Limb (tissue), 2 donors: ENCODE data around the gene SMARCA2.

Experiments used
- DNase-seq, 2 donors: peaks; one replicate each; pipeline ENCODE4 v3.0.0-alpha.2; 2016; ENCODE audit errors: extremely low spot score in 2 of 2

The SMARCA2 gene

DNA sequence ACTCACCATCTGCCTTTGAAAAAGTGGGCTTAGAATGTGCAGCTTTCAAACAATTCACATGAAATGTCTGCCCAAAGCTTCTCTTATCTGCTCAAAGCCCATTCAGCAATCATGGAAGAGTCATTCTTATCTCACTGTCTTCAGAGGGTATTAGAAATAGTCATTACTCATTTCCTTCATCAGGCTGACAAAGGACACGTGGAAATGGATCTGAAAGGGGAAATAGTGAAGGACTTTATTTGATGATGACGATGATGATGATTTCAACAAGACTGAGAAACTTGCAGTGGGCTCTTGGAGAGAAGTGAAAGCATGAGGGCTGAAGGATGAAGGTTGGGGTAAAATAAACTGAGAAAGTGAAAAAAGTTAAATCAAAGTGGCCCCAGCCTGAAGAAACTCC is 194.3 kb downstream of the SMARCA2 start:
- no peak for DNase-seq

DNA sequence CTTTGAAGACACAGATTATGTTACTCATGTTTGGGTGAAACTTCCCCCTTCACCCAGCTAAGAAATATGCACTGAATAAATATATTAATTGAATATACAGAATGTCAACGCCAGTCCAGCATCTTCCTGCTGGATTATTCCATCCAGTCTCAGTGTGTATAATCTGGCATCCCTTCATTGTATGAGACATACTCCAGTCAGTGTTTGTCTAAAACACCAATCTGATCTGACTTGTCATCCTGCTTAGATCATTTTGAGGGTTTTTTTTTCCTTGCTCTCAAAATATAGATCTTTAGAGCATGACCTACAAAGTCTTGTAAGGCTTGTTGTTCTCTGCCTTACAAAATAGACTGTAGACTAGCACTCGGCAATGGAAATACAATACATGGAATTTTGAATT is 195.1 kb downstream of the SMARCA2 start:
- no peak for DNase-seq

DNA sequence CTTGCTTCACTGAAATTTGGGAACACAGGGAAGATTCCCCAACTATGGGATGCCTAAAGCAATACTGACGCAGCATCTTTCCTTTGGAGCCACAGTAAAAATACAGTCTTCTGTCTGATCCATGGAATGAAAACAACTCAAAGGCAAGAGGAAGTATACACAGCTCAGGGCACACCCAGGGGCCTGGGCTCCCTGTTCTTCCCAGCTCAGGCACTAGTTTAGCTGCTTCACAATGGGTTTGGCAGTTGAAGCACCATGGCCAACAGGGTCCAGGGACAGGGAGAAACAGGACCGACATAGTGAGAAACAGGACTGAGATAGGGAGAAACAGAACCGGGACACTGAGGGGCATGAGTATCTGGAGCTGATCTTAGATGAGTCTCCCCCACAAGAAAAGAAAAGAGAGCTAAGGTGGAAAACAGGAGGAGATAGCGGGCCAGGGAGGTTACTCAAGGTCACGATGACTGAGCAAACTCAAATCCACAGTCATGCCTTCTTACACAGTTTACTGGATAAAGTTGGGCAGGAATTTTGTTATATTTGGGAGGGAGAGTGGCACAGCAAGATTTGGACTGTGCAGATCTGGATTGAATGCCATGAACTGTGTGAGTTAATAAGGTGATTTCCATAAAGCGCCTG is 198.8 kb downstream of the SMARCA2 start:
- DNase-seq: no peak

DNA sequence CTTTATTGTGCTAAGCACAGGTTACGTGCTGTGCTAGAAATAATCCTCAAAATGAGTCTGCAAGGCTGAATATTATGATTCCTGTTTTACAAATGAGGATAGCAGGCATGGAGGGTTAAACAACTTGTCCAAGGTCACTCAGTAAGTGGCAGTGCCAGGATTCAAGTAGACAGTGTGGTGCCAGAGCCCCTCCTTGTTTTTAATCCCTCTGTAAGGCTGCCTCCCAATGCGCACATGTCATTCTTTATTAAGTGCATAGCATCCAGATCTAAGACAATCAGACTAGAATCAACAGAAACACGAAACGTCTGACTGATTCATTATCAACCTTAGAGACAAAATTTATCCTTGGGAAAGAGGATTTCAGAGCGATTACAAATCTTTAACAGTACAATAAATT is 199.6 kb downstream of the SMARCA2 start:
- DNase-seq: no peak

DNA sequence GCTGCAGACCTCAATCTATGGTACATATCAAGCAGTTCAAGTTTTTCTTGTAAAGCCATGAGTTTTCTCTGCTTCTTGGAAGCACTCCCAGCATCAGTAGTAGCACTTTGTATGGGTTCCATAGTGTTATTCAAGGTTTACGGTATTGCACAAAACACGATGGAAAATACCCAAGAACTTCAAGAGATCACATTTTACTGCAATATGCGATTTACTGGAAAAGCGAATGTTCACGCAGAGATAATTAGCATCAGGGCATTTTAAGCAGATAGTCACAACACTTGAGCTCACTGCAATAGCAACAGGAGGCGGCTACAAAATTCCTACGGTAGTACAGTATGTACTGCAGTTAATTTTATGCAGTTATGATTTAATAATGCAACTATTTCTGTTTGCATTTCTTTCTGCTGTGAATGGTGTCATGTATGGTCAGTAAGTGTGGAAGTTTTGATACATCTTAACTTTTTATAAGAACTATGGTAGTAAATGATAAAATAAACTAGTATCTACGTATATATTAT is 200.8 kb downstream of the SMARCA2 start:
- no peak for DNase-seq

DNA sequence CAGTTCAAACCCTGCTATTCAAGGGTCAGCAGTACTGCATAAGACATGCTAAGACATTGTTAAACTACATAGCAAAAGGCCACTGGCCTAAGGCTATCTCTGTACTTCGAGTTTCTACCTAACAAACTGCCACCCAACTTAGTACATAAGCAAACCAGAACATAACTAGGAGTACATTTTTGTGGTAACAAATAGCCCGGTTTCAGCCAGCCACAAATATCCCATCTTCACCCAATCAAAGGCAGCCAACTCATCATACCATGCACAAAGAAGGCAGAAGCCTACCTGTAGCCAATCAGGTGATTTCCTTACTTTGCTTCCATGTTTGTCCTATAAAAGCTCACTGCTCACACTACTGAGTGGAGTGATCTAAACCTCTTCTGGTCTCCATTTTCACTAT is 201.4 kb downstream of the SMARCA2 start:
- no peak for DNase-seq

DNA sequence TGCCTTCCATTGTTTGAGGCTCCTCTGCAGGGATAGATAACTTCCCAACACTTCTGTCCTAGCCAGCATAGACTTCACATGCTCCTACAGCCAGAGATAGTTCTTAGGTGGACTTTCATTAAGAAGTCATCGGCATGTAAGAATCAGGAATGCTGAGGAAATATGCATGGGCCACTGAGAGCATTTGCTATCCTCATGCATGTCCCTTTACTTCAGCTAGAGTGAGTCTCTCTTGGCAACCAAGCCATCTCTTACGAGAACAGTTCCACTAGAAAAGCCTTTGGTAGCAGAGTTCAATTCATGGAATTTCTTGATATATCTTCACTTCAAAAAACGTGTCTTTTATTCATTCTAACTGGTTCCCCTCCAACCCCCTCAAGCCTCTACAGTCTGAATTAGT is 202.4 kb downstream of the SMARCA2 start:
- DNase-seq: no peak

DNA sequence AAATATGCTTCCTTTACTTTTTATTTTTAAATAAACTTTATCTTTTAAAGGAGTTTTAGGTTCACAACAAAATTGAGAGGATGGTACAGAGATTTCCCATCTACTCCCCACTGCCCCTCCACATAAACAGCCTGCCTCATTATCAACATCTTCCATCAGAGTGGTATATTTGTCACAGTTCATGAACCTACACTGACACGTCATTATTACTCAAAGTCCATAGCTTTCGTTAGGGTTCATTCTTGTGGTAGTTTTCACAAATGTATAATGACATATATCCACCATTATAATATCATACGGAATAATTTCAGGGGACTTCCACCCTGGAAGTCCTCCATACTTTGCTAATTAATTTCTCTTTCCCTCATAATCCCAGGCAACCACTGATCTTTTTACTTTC is 204.9 kb downstream of the SMARCA2 start:
- DNase-seq: no peak

DNA sequence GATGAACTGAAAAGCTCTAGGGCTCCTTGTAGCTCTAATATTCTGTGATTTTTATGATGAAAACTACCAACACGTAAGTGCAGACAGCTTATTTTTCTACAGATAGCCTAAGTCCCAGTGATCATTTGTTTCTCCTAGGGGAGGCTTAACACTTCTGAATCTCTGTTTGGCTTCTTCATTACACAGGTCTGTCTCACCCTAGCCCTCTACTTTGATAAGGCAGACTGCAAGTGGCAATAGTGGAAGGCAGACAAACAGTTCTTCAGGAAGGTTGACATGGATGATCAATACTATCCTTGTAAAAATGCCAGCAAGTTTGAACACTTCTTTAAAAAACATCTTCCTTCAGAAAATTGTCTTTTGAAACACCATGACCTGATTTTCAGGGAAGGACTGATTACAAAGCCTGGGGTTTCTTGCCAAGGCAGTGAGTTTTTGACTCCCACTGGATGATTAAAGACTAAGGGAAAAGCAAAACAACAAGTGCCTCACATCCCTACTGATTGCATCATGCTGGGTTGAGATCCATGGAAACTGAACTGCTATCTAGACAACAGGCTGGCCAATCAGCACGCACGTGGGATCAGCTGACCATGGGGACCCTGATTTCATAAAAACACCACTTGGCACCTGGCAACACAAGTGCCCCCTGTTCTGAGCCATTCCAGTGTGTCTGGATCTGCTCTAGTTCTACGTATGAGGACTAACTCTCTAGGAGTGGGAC is 212.2 kb downstream of the SMARCA2 start:
- no peak for DNase-seq

DNA sequence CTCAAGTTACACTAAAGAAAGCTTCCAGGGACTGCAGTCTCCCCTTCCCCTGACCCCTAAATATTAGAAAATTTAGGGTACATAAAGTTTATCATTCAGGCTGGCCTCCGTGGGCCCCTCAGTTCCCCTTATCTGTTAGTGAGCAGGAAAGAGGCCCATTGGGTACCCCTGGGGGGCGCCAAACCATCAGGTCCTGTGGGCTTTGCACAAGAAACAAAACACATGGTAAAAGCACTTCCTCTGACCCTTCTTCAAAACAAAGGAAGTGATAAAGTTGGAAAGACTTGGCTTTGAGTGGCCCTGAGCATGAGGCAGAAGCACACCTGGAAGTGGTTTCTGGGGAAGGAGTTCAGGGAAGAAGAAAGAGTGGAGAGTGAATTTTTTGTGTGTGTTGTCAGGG is 213.0 kb downstream of the SMARCA2 start:
- DNase-seq: no peak

DNA sequence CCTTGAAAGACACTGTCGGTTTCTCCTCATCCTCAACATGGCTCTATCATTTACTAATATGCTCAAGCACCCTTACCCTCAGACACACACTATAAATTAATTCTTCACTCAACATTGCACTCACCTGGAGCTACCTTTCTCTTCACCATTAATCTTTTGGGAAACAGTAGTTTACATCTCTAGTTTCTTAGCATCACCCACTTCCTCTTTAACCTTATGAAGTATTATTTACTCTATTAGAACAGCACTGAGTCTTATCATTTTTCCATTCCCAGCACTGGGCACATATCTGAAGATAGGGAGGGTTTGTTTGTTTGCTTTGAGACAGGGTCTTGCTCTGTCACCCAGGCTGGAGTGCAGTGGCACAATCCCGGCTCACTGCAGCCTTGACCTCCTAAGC is 213.5 kb downstream of the SMARCA2 start:
- DNase-seq: no peak

DNA sequence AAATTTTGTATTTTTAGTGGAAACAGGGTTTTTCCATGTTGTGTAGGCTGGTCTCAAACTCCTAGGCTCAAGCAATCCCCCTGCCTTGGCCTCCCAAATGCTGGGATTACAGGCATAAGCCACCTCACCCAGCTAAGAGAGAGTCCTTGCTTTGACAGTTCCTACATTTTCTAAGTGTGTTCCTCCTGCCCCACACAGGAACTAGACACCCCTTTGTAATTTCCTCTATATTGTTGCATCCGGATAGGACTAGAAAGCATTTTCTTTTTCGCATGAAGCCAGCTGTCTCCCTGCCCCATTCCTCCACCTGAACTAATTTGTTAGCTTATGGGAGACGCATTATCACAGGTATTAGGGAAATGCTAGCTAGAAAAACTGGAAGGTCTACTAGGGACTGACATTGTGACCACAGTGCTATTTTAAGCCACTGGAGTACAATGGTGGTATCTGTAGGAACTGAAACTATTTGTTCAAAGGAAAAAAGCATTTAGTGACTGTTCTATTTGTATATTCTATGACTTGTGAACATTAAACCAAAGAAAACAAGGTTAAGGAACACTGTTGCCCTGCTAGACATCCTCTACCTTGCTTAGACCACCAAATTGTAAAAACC is 214.1 kb downstream of the SMARCA2 start:
- DNase-seq: no peak

DNA sequence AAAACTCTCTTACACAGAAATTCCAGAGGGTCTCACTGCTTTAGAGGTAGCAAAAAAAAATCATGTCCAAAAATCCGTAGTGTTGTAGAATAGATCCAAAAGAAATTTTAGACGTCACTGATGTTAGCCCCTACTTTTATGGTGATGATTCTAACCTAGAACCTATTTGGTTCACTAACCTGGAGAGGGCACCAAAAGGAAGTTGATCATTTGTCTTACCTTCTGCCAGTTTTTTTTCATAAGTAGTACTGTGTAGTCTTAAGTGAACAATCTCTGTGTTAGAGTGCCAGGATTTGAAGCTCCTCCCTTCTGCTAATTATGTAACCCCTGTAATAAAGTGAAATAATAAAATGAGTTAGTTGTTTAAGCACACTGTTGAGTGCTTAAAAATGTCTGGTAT is 215.2 kb downstream of the SMARCA2 start:
- no peak for DNase-seq

DNA sequence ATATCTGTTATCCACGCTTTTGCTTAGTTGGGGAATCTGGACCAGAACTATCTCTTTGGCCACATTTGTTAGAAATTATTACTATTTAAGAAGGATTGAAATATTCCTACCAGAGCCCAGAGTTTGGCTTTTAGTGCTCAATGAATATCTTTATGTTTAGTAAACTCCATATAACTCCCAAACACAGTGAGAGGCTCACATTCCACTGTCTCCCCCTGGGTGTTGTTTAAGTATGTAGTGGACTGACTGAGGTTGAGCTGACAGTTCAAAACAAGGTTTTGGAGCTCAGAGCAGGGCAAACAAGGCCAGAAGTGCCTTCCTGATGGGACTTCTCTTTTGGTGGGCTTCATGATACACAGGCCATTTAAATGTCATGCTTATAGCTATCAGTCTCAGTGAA is 216.0 kb downstream of the SMARCA2 start:
- DNase-seq: no peak

DNA sequence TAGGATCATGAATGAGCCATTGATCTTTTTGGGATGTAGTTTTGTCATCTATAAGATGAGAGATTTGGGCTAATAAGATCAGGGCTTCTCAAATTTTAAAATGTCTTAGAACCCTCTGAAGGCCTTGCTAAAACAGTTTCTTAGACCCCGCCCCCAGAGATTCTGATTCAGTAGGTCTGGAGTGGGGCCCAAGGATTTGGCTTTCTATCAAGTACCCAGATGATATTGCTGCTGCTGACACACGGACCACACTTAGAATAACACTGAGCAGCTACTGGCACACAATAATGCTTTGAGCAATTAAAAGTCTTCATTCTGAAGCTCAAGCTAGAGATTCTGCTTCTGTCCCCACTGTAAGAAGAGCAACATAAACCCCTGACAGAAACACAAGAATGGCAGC is 216.7 kb downstream of the SMARCA2 start:
- DNase-seq: no peak

DNA sequence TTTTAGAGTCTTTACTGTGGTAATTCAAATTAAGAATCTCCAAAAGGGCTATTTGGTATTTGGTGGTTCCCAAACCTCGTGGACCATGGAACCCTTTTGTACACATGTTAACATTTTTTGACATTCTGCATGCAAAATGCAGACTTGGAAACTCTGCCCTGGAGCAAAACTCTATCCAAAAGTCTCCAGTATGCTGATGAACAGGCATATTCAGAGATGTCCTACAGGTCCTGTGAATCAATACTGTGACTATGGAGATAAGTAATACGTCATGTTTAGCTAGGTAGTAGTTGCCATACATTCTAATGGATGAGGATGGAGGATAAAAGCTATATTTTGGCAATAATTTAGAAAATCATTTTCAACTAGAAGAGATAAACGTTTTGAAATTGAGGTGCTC is 218.1 kb downstream of the SMARCA2 start:
- DNase-seq: no peak

DNA sequence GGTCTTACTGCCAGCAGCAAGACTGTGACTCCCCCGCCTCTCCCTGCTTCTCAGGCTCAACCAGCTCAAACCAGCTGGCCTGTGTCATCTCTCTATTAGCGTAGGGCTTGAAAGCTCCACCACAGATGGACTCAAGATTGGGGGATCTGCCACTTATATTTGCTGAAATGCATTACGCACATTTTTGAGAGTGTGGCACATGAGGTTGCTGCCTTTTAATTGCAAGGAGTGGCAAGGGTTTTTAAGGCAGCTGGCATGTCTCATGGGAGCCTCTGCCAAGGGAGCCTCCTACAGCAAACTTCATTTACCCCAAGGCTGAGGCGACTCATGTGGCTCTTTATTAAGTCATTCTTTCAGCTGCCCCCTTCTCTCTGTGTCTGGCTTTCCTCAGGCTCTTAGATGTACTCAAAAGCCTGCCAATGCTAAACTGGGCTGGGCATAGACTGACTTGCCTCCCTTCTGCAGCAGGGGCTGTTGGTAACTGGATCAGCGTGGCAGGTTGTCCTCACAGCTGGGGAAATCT is 219.3 kb downstream of the SMARCA2 start:
- peak; percentile 44 to 45 for DNase-seq

DNA sequence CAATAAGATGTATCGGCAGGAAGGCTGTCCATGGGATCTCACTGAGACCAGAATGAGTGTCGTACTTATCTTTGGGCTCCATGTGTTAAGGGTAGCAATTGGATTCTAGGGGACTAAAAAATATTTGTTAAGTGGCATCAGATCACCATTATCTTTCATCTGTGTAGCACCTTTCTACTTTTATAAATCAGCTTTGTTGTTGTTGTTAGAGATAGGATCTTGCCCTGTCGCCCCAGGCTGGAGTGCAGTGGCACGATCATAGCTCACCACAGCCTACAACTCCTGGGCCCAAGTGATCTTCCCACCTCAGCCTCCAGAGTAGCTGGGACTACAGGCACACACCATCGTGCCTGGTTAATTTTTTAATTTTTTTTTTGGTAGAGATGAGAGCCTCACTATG is 220.5 kb downstream of the SMARCA2 start:
- no peak for DNase-seq

DNA sequence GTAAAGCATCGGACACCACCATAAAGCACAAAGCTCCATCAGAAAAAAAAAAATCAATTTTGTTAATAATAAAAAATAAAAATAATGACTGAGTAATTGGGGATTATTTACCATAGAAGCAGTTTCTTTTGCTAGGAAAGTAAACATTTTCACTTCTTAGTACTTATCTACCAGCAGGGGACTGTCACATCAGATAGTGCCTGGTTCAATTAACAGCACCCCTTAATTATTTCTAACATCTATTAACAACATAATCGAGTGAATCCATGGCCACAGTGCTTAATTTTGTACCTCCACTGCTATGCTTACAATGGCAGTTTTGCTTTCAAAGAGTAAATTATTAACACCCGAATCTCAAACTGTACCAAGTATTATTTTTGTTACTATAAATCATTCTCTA is 221.7 kb downstream of the SMARCA2 start:
- DNase-seq: no peak

DNA sequence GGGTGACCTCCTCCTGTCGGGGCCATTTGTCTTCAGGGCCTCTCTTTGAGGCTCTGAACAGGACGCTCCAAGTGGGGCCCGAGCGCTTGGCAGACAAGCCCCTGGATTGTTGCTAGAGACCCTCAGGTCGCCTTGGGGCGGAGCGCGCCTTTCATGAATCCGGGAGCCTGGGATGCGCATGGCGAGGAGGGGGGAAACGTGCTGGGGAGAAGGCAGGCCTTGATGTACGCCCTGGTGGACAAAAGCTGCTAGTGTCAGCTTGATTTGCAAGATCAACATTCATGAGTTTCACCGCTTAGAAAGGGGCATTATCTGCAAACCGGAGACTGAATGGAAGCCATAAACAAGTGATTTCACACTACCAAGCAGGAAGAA is 226.3 kb downstream of the SMARCA2 start:
- peak; percentile 73 to 87 for DNase-seq

DNA sequence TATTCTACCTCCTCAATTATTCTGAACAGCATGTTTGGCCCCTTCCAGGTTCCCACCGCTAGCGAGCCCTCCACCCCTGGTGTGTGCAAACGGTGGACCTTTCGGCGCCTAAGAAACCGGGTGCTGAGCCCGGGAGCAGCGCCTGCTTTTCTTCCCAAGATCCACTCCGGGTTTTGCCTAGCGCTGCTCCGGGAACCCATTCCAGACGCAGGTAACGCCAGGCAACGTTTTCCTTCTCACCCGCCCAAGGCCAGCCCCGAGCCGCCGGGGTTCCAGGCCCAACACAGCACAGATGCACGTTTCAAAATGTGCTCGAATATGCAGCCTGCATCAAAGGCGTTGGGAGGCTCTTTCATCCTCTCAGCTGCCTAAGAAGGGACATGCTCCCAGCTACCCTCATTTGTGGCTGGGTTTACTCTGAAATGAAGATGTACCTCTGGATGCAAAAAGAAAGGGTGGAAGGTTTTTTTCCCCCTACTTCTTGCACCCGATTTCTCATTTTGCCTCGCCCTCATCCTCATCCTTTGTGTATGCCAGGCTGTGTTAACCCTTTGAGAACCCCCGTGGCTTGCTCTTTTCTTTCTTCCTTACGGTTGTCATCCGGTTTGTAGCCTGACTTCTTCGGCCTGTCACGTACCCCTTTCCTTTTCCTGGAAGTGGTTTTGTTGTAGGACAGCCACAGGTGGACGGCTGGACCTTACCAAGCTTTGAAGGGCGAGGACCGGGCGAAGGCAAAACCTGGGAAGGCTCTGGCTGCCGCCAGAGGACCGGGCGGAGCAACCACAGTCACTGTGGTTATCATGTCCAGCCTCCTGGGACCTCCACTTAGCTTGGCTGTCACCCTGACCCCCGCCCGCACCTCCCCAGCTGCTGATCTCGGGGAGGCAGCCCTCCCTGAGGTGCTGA is 226.9 kb downstream of the SMARCA2 start:
- peak; percentile 94 to 97 for DNase-seq
